ENCODE data around the gene SLC39A2.
"Not testable (repeated sequence)": the region's sequence is repeated elsewhere in the genome, so short reads cannot be mapped to it uniquely, and the experiment has no call there.

Gene SLC39A2

GRCh38 chr14:21040941-21041340 is 41.8 kb downstream of the SLC39A2 start:
- H3K4me3 ChIP-seq (ENCODE audit: low read length); H3K9me3 ChIP-seq (ENCODE audit: control insufficient read depth, low read length); H3K36me3 ChIP-seq (ENCODE audit: control insufficient read depth, insufficient read depth, low read length, severe bottlenecking); H3K9ac ChIP-seq (ENCODE audit: low read length); H3K27me3 ChIP-seq (replicated peaks; ENCODE audit: control insufficient read depth, insufficient read depth, low read length): not testable (repeated sequence)
- peak; percentile 25 for DNase-seq (ENCODE audit: low read depth)
- peaks cover 50% of the 10 kb centered on the region for H3K4me1 ChIP-seq (ENCODE audit: control insufficient read depth, insufficient read depth, low read length)

GRCh38 chr14:21041676-21042433 is 42.8 kb downstream of the SLC39A2 start, which contains the start of gene RNASE7:
Gene RNASE7, plus strand, starts transcription at chr14:21042362. Its CDS starts 631 bp downstream, at chr14:21042993.
- DNase-seq (ENCODE audit: low read depth), result peak; percentile 21

GRCh38 chr14:21042918-21043317 is 43.8 kb downstream of the SLC39A2 start:
- no peaks in the 10 kb centered on the region for H3K27me3 ChIP-seq (replicated peaks; ENCODE audit: control insufficient read depth, insufficient read depth, low read length)
- H3K36me3 ChIP-seq (ENCODE audit: control insufficient read depth, insufficient read depth, low read length, severe bottlenecking), result no peaks in the 10 kb centered on the region
- no peak overlapping the region for H3K4me3 ChIP-seq (ENCODE audit: low read length)
- no peak for DNase-seq (ENCODE audit: low read depth)
- peaks cover 56% of the 10 kb centered on the region for H3K4me1 ChIP-seq (ENCODE audit: control insufficient read depth, insufficient read depth, low read length)
- H3K9me3 ChIP-seq (ENCODE audit: control insufficient read depth, low read length), result no peaks in the 10 kb centered on the region
- no peak overlapping the region for H3K9ac ChIP-seq (ENCODE audit: low read length)

More at GRCh38 chr14:21041676-21042433, 42.8 kb downstream of the SLC39A2 start, which contains the start of gene RNASE7:
- Histone ChIP-seq H3K9me3 (ENCODE audit: control insufficient read depth, low read length) (no peaks in the 10 kb centered on the region), H3K27me3 (replicated peaks; ENCODE audit: control insufficient read depth, insufficient read depth, low read length) (no peaks in the 10 kb centered on the region), H3K4me3 (ENCODE audit: low read length) (no peak within 1 kb of the TSS), H3K9ac (ENCODE audit: low read length) (no peak within 1 kb of the TSS), H3K36me3 (ENCODE audit: control insufficient read depth, insufficient read depth, low read length, severe bottlenecking) (no peaks in the 10 kb centered on the region), H3K4me1 (ENCODE audit: control insufficient read depth, insufficient read depth, low read length) (peaks cover 50% of the 10 kb centered on the region)

DNA sequence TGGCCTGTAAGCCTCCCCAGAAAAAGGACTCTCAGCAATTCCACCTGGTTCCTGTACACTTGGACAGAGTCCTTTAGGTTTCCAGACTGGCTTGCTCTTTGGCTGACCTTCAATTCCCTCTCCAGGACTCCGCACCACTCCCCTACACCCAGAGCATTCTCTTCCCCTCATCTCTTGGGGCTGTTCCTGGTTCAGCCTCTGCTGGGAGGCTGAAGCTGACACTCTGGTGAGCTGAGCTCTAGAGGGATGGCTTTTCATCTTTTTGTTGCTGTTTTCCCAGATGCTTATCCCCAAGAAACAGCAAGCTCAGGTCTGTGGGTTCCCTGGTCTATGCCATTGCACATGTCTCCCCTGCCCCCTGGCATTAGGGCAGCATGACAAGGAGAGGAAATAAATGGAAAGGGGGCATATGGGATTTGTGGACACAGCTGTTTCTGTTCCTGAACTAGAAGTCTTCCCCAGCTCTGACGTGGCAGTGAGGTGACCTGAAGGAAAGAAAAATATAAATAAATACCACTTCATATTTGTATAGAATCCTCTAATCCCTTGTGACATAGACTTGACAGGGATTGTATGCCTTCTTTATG is 44.4 kb downstream of the SLC39A2 start:
- no peak for DNase-seq (ENCODE audit: low read depth)
- H3K9me3 ChIP-seq (ENCODE audit: control insufficient read depth, low read length), result no peaks in the 10 kb centered on the region
- H3K36me3 ChIP-seq (ENCODE audit: control insufficient read depth, insufficient read depth, low read length, severe bottlenecking), result no peaks in the 10 kb centered on the region
- no peak overlapping the region for H3K4me3 ChIP-seq (ENCODE audit: low read length)
- H3K4me1 ChIP-seq (ENCODE audit: control insufficient read depth, insufficient read depth, low read length), result peaks cover 58% of the 10 kb centered on the region
- H3K9ac ChIP-seq (ENCODE audit: low read length), result no peak overlapping the region
- H3K27me3 ChIP-seq (replicated peaks; ENCODE audit: control insufficient read depth, insufficient read depth, low read length), result no peaks in the 10 kb centered on the region

- DNase-seq (ENCODE audit: low read depth), result no peak
Measured at GRCh38 chr14:21043974-21044618, 45.0 kb downstream of the SLC39A2 start.

GRCh38 chr14:21047378-21047781 is 48.3 kb downstream of the SLC39A2 start:
- no peaks in the 10 kb centered on the region for H3K36me3 ChIP-seq (ENCODE audit: control insufficient read depth, insufficient read depth, low read length, severe bottlenecking)
- H3K9ac ChIP-seq (ENCODE audit: low read length), result peak overlapping the region; percentile 32
- peak; percentile 42 for DNase-seq (ENCODE audit: low read depth)
- H3K4me3 ChIP-seq (ENCODE audit: low read length), result peak overlapping the region; percentile 19
- H3K27me3 ChIP-seq (replicated peaks; ENCODE audit: control insufficient read depth, insufficient read depth, low read length), result no peaks in the 10 kb centered on the region
- peaks cover 34% of the 10 kb centered on the region for H3K4me1 ChIP-seq (ENCODE audit: control insufficient read depth, insufficient read depth, low read length)
- no peaks in the 10 kb centered on the region for H3K9me3 ChIP-seq (ENCODE audit: control insufficient read depth, low read length)

More at GRCh38 chr14:21043974-21044618, 45.0 kb downstream of the SLC39A2 start:
- Histone ChIP-seq H3K4me1 (ENCODE audit: control insufficient read depth, insufficient read depth, low read length) (peaks cover 52% of the 10 kb centered on the region), H3K36me3 (ENCODE audit: control insufficient read depth, insufficient read depth, low read length, severe bottlenecking) (no peaks in the 10 kb centered on the region), H3K9ac (ENCODE audit: low read length) (no peak overlapping the region), H3K27me3 (replicated peaks; ENCODE audit: control insufficient read depth, insufficient read depth, low read length) (no peaks in the 10 kb centered on the region), H3K4me3 (ENCODE audit: low read length) (no peak overlapping the region), H3K9me3 (ENCODE audit: control insufficient read depth, low read length) (no peaks in the 10 kb centered on the region)

DNA sequence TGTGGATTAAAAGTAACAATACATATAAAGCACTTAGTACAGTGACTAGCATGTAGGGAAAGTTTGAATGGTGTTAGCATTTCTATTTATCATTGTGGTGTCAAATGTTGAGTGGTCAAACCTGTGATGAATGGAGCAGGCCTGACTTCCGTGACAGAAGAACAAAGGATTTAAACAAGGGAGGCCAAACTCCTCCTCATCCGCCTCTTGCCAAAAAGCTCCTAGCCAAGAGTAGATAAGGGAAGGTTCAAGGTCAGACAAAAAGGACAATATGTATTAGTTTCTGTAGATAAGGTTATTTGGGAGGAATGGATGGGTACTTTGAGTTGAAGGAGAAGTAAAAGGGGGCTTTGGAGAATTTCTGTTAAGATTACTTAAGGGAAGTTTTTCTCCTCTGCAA is 49.5 kb downstream of the SLC39A2 start:
- Histone ChIP-seq H3K9ac (ENCODE audit: low read length) (no peak overlapping the region), H3K4me1 (ENCODE audit: control insufficient read depth, insufficient read depth, low read length) (peaks cover 22% of the 10 kb centered on the region), H3K4me3 (ENCODE audit: low read length) (no peak overlapping the region), H3K9me3 (ENCODE audit: control insufficient read depth, low read length) (no peaks in the 10 kb centered on the region), H3K27me3 (replicated peaks; ENCODE audit: control insufficient read depth, insufficient read depth, low read length) (no peaks in the 10 kb centered on the region), H3K36me3 (ENCODE audit: control insufficient read depth, insufficient read depth, low read length, severe bottlenecking) (no peaks in the 10 kb centered on the region)
- DNase-seq (ENCODE audit: low read depth), result no peak

- H3K9me3 ChIP-seq (ENCODE audit: control insufficient read depth, low read length), result no peaks in the 10 kb centered on the region
Measured at GRCh38 chr14:21049271-21049673, 50.2 kb downstream of the SLC39A2 start.

GRCh38 chr14:21050597-21050996 is 51.5 kb downstream of the SLC39A2 start:
- no peak for DNase-seq (ENCODE audit: low read depth)
- H3K4me3 ChIP-seq (ENCODE audit: low read length), result no peak overlapping the region
- no peaks in the 10 kb centered on the region for H3K36me3 ChIP-seq (ENCODE audit: control insufficient read depth, insufficient read depth, low read length, severe bottlenecking)
- no peak overlapping the region for H3K9ac ChIP-seq (ENCODE audit: low read length)
- peaks cover 10% of the 10 kb centered on the region for H3K4me1 ChIP-seq (ENCODE audit: control insufficient read depth, insufficient read depth, low read length)
- no peaks in the 10 kb centered on the region for H3K27me3 ChIP-seq (replicated peaks; ENCODE audit: control insufficient read depth, insufficient read depth, low read length)
- H3K9me3 ChIP-seq (ENCODE audit: control insufficient read depth, low read length), result no peaks in the 10 kb centered on the region

More at GRCh38 chr14:21049271-21049673, 50.2 kb downstream of the SLC39A2 start:
- no peaks in the 10 kb centered on the region for H3K36me3 ChIP-seq (ENCODE audit: control insufficient read depth, insufficient read depth, low read length, severe bottlenecking)
- H3K4me3 ChIP-seq (ENCODE audit: low read length), result no peak overlapping the region
- no peak overlapping the region for H3K9ac ChIP-seq (ENCODE audit: low read length)
- DNase-seq (ENCODE audit: low read depth), result peak; percentile 40
- no peaks in the 10 kb centered on the region for H3K27me3 ChIP-seq (replicated peaks; ENCODE audit: control insufficient read depth, insufficient read depth, low read length)
- H3K4me1 ChIP-seq (ENCODE audit: control insufficient read depth, insufficient read depth, low read length), result peaks cover 16% of the 10 kb centered on the region

Measured in adipocyte (in vitro differentiated cells).